ENCODE results near the gene MPST.

MPST gene

DNA sequence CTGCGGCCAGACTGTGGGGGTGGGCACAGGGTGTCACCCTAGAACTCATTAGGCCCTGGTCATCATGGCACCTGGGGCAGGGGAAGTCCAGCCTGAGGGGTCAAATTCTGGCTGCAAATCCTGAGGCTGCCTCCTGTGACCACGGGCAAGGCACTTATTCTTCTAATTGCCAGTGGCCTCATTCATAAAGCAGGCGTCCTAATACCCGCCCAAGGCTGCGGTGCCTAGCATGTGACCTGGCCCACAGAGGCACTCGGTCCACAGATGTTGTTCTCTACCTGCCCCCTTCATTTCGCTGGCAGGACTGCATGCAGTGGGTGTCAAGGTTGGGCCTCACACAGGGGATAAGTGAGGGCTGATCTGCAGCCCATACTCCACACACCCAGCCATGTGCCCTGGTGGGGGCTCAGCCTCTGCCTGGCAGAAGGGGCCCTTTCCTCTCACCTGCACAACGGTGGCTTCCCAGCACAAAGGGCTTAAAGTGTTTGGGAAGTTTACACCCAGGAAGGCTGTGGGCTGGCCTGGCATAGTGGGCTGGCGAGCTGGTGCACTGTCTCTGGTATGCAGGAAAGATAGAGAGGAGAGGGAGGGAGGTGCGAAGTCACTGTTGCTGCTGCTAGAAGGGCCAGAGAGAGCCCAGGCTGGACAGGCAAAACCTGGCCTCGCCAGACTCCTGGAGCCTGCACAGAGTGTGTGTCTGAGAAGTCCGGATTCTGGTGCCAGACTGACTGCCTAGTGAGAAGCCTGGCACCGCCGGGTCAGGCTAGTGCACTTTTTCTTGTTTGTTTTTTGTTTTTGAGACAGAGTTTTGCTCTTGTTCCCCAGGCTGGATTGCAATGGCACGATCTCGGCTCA, 3.2 kb downstream of the MPST start:
- Histone ChIP-seq H3K36me3 (peaks cover 18% of the 10 kb centered on the region), H3K27ac (no peak overlapping the region), H3K27me3 (ENCODE audit: insufficient read depth, low read depth, severe bottlenecking) (no peaks in the 10 kb centered on the region), H3K9me3 (ENCODE audit: severe bottlenecking) (no peaks in the 10 kb centered on the region), H3K4me3 (ENCODE audit: low read depth, low read length) (no peak overlapping the region)
- no peak for DNase-seq
- TF ChIP-seq, protein P1, sequence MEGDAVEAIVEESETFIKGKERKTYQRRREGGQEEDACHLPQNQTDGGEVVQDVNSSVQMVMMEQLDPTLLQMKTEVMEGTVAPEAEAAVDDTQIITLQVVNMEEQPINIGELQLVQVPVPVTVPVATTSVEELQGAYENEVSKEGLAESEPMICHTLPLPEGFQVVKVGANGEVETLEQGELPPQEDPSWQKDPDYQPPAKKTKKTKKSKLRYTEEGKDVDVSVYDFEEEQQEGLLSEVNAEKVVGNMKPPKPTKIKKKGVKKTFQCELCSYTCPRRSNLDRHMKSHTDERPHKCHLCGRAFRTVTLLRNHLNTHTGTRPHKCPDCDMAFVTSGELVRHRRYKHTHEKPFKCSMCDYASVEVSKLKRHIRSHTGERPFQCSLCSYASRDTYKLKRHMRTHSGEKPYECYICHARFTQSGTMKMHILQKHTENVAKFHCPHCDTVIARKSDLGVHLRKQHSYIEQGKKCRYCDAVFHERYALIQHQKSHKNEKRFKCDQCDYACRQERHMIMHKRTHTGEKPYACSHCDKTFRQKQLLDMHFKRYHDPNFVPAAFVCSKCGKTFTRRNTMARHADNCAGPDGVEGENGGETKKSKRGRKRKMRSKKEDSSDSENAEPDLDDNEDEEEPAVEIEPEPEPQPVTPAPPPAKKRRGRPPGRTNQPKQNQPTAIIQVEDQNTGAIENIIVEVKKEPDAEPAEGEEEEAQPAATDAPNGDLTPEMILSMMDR (IDR thresholded peaks at IDR 0.05; ENCODE audit: low read depth, low read length): no peak

DNA sequence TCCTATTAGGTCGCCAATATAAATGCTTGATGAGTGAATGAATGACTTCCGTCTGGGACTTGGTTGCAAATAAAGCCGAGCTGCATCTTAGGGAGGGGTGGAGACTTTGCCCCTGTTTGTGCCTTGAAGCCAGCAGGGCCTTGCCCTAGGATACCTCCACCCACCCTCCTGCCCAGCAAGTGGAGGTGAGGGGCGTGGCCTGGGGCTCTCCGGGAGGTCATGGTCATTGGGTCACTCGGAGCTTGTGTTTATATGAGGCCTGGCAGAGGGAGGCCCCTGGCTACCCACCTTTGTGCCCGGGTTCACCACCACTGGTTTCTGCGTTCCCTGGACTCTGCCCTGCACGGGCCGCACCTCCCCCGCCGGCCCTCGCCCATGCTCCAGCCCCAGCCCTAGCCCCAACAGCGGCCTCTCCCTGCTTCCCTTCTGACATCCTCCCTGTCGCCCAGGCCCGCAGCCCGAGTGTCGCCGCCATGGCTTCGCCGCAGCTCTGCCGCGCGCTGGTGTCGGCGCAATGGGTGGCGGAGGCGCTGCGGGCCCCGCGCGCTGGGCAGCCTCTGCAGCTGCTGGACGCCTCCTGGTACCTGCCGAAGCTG, 4.3 kb downstream of the MPST start:
- no peak for DNase-seq
- Histone ChIP-seq H3K27ac (no peak overlapping the region), H3K4me3 (ENCODE audit: low read depth, low read length) (no peak overlapping the region), H3K27me3 (ENCODE audit: insufficient read depth, low read depth, severe bottlenecking) (no peaks in the 10 kb centered on the region), H3K36me3 (peaks cover 24% of the 10 kb centered on the region), H3K9me3 (ENCODE audit: severe bottlenecking) (no peaks in the 10 kb centered on the region)
- TF ChIP-seq, protein P1 (IDR thresholded peaks at IDR 0.05; ENCODE audit: low read depth, low read length): no peak

DNA sequence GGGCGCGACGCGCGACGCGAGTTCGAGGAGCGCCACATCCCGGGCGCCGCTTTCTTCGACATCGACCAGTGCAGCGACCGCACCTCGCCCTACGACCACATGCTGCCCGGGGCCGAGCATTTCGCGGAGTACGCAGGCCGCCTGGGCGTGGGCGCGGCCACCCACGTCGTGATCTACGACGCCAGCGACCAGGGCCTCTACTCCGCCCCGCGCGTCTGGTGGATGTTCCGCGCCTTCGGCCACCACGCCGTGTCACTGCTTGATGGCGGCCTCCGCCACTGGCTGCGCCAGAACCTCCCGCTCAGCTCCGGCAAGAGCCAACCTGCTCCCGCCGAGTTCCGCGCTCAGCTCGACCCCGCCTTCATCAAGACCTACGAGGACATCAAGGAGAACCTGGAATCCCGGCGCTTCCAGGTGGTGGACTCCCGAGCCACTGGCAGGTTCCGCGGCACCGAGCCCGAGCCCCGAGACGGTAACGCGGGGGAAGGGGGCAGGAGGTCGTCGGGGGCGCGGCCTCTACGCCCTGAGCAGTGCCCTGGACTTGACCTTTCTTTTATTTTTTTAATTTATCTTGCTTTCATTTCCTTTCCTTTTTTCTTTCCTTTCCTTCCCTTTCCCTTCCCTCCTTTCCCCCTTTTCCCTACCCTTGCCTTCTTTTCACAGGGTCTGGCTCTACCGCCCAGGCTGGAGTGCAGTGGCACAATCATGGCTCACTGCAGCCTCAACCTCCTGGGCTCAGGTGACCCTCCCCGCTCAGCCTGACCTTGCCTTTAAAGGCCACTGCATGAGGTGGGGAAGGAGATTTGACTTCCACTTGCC, 5.0 kb downstream of the MPST start:
- Histone ChIP-seq H3K27me3 (ENCODE audit: insufficient read depth, low read depth, severe bottlenecking) (no peaks in the 10 kb centered on the region), H3K36me3 (peaks cover 32% of the 10 kb centered on the region), H3K4me3 (ENCODE audit: low read depth, low read length) (no peak overlapping the region), H3K9me3 (ENCODE audit: severe bottlenecking) (no peaks in the 10 kb centered on the region), H3K27ac (no peak overlapping the region)
- TF ChIP-seq, protein P1 (IDR thresholded peaks at IDR 0.05; ENCODE audit: low read depth, low read length): no peak
- no peak for DNase-seq

DNA sequence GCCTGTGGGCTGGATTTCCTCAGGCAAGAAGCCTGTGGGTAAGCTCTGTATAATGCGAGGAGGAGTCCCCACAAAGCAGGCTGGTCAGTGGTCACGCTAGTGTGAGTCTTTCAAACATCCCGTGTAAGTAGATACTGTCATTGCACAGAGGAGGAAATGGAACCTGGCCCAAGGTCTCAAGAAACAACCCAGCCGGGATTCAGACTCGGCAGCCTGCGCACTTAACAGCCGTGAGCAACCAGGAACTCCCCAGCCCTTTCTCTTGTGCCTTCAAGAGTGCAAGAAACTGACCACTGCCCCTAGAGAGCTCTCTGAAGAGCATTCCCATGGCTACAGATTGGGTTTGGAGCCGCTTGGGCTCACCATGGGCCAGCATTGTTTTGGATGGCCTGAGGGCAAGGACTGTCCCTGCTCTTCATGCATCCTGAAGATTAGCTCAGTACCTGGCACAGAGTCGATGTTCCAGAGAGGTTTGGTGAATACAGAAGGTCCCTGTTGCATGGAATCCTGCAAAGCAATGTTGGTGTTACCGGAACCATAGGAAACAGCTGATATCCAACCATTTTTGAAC, 6.0 kb downstream of the MPST start:
- no peaks in the 10 kb centered on the region for H3K9me3 ChIP-seq (ENCODE audit: severe bottlenecking)
- no peak overlapping the region for H3K4me3 ChIP-seq (ENCODE audit: low read depth, low read length)
- no peak overlapping the region for H3K27ac ChIP-seq
- H3K27me3 ChIP-seq (ENCODE audit: insufficient read depth, low read depth, severe bottlenecking): no peaks in the 10 kb centered on the region
- TF ChIP-seq, protein P1 (IDR thresholded peaks at IDR 0.05; ENCODE audit: low read depth, low read length): no peak
- H3K36me3 ChIP-seq: peaks cover 32% of the 10 kb centered on the region
- no peak for DNase-seq

DNA sequence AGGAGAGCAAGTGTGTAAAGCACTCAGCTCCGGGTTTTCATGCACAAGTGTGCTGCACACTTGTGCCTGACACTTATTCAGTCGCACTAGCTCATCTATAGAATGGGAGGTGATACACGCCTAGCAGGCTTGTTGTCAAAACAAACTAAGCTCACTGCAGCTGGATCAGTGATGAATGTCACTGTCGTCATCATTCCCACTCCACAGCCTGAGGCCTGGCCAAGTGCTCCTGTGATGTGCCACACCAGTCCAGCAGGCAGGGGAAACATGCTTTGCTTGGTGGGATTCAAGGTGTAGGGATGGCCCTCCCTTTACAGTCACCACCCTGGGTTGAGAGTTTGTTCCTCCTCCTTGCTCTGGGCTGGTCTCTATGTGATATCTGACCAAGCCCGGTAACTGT, 6.8 kb downstream of the MPST start:
- no peak overlapping the region for H3K27ac ChIP-seq
- H3K27me3 ChIP-seq (ENCODE audit: insufficient read depth, low read depth, severe bottlenecking): no peaks in the 10 kb centered on the region
- DNase-seq: no peak
- H3K36me3 ChIP-seq: peaks cover 32% of the 10 kb centered on the region
- TF ChIP-seq, protein P1 (IDR thresholded peaks at IDR 0.05; ENCODE audit: low read depth, low read length): no peak
- H3K9me3 ChIP-seq (ENCODE audit: severe bottlenecking): no peaks in the 10 kb centered on the region
- H3K4me3 ChIP-seq (ENCODE audit: low read depth, low read length): no peak overlapping the region

All from WERI-Rb-1 (cell line).